Breast epithelium (tissue), 4 donors: Measurements from ENCODE around the gene MKI67. TPM values are rescaled to one million over a fixed set of nuclear protein-coding genes. Genes with fewer than 3 reads are reported as not detected.

Source experiments
- DNase-seq, 2 donors: peaks; one replicate each; pipeline ENCODE4 v3.0.0-alpha.2; 2019; ENCODE audit warnings: low spot score in 2 of 2
- H3K27ac ChIP-seq, 2 donors: fragments of 200-600 bp; sonication (generic) in 1 of 2; one replicate each; pipeline ENCODE4 v1.5.1; 2016 to 2019; ENCODE audit warnings: mild to moderate bottlenecking in 1 of 2
- H3K27me3 ChIP-seq, 2 donors: fragments of 200-600 bp; sonication (generic) in 1 of 2; one replicate each; pipeline versions ENCODE4 v1.5.1 to v1.6.0; 2017 to 2019; ENCODE audit warnings: control low read depth in 1 of 2, mild to moderate bottlenecking in 1 of 2
- H3K36me3 ChIP-seq: fragments of 200-600 bp; one replicate; pipeline ENCODE4 v1.5.1; 2019
- H3K4me1 ChIP-seq, 2 donors: fragments of 200-600 bp; sonication (generic); one replicate each; pipeline ENCODE4 v1.5.1; 2016 to 2019; ENCODE audit warnings: control low read depth in 1 of 2
- H3K4me3 ChIP-seq, 3 donors: fragments of 200-600 bp; sonication (generic); 1 replicate in 2 of 3; 2 replicates in 1 of 3; pipeline ENCODE4 v1.5.1; 2016 to 2019; ENCODE audit warnings: mild to moderate bottlenecking in 3 of 3, moderate library complexity in 2 of 3
- H3K9me3 ChIP-seq, 2 donors: fragments of 200-600 bp; sonication (generic) in 1 of 2; one replicate each; pipeline ENCODE4 v1.5.1; 2016 to 2019; ENCODE audit warnings: control low read depth in 1 of 2
- CTCF ChIP-seq, 3 donors: fragments of 450-650 bp; IDR thresholded peaks; one replicate each; pipeline ENCODE4 v1.5.1; 2016 to 2017; ENCODE audit warnings: antibody characterized with exemption in 3 of 3, mild to moderate bottlenecking in 3 of 3, moderate library complexity in 3 of 3
- POLR2A ChIP-seq: fragments of 450-650 bp; IDR thresholded peaks from one replicate; pipeline ENCODE4 v1.6.1; 2016; ENCODE audit warnings: antibody characterized with exemption, mild to moderate bottlenecking, moderate library complexity
- POLR2AphosphoS5 ChIP-seq, 3 donors: sonication (generic); formaldehyde crosslinking; IDR thresholded peaks; one replicate each; pipeline ENCODE4 v1.6.1; 2017; ENCODE audit warnings: antibody characterized with exemption in 3 of 3
- intact Hi-C: fragments of 100-400 bp; cut with DNase I; formaldehyde crosslinking; loops from one replicate; pipeline ENCODE4 v1.15.1; 2023; ENCODE audit warnings: low total_unique reads
- total RNA-seq, 3 donors: library from RNA; depleted of rRNA; stranded (reverse); fragments of >200 nt; gene quantifications; one replicate each; pipeline ENCODE4 v1.1.0, GENCODE V29; 2016

Gene MKI67
- total RNA-seq, 3 donors from 2014 or later = 0.29 to 6.4 (median 0.33) TPM

- intact Hi-C loops = no loop called here
- TF ChIP-seq CTCF (IDR thresholded peaks at IDR 0.05) (no peak), POLR2AphosphoS5 (IDR thresholded peaks at IDR 0.05) (no peak), POLR2A (no peak)
- no peaks in the 10 kb centered on the region for H3K4me1 ChIP-seq
Observed at GRCh38 chr10:128105383-128105782, 20.8 kb downstream of the MKI67 start.

GRCh38 chr10:128103229-128103714 lies 23.0 kb downstream of the MKI67 start:
- intact Hi-C loops = no loop called here
- H3K9me3 ChIP-seq = no peaks in the 10 kb centered on the region
- no peak for DNase-seq

More at GRCh38 chr10:128105383-128105782, 20.8 kb downstream of the MKI67 start:
- no peaks in the 10 kb centered on the region for H3K27me3 ChIP-seq
- H3K27ac ChIP-seq = no peak overlapping the region
- no peaks in the 10 kb centered on the region for H3K36me3 ChIP-seq
- H3K4me3 ChIP-seq = no peak overlapping the region
- DNase-seq = no peak
- no peaks in the 10 kb centered on the region for H3K9me3 ChIP-seq

GRCh38 chr10:128102480-128103228 lies 23.6 kb downstream of the MKI67 start:
- no peak for DNase-seq
- H3K27ac ChIP-seq = no peak overlapping the region
- H3K27me3 ChIP-seq = no peaks in the 10 kb centered on the region
- no peaks in the 10 kb centered on the region for H3K4me1 ChIP-seq
- no peak overlapping the region for H3K4me3 ChIP-seq
- H3K36me3 ChIP-seq = no peaks in the 10 kb centered on the region
- TF ChIP-seq POLR2A = no peak
- H3K9me3 ChIP-seq = no peaks in the 10 kb centered on the region
- intact Hi-C loops = no loop called here

More at GRCh38 chr10:128103229-128103714, 23.0 kb downstream of the MKI67 start:
- Histone ChIP-seq H3K4me1 (no peaks in the 10 kb centered on the region), H3K27me3 (no peaks in the 10 kb centered on the region), H3K4me3 (no peak overlapping the region), H3K27ac (no peak overlapping the region), H3K36me3 (no peaks in the 10 kb centered on the region)
- TF ChIP-seq POLR2AphosphoS5 (IDR thresholded peaks at IDR 0.05) (no peak), POLR2A (no peak), CTCF (IDR thresholded peaks at IDR 0.05) (no peak)

- intact Hi-C loops = no loop called here
- DNase-seq = no peak
- TF ChIP-seq POLR2A (no peak), CTCF (IDR thresholded peaks at IDR 0.05) (no peak), POLR2AphosphoS5 (IDR thresholded peaks at IDR 0.05) (no peak)
Observed at GRCh38 chr10:128101901-128102300, 24.3 kb downstream of the MKI67 start.

GRCh38 chr10:128099901-128100300 lies 26.3 kb downstream of the MKI67 start:
- no peaks in the 10 kb centered on the region for H3K4me1 ChIP-seq
- H3K36me3 ChIP-seq = no peaks in the 10 kb centered on the region
- H3K4me3 ChIP-seq = no peak overlapping the region
- no peaks in the 10 kb centered on the region for H3K27me3 ChIP-seq
- TF ChIP-seq CTCF (IDR thresholded peaks at IDR 0.05) (no peak), POLR2AphosphoS5 (IDR thresholded peaks at IDR 0.05) (no peak), POLR2A (no peak)
- H3K9me3 ChIP-seq = no peaks in the 10 kb centered on the region
- intact Hi-C loops = no loop called here
- DNase-seq = no peak
- H3K27ac ChIP-seq = no peak overlapping the region

More at GRCh38 chr10:128101901-128102300, 24.3 kb downstream of the MKI67 start:
- H3K4me3 ChIP-seq = no peak overlapping the region
- H3K27me3 ChIP-seq = no peaks in the 10 kb centered on the region
- no peaks in the 10 kb centered on the region for H3K36me3 ChIP-seq
- H3K27ac ChIP-seq = no peak overlapping the region
- no peaks in the 10 kb centered on the region for H3K9me3 ChIP-seq
- H3K4me1 ChIP-seq = no peaks in the 10 kb centered on the region
